HuH-7.5 (cell line): ENCODE data around the gene PFKL.

ENCODE experiments used
- DNase-seq: peaks from one replicate; pipeline ENCODE4 v3.0.0; 2011; ENCODE audit warnings: low spot score

PFKL gene

DNA sequence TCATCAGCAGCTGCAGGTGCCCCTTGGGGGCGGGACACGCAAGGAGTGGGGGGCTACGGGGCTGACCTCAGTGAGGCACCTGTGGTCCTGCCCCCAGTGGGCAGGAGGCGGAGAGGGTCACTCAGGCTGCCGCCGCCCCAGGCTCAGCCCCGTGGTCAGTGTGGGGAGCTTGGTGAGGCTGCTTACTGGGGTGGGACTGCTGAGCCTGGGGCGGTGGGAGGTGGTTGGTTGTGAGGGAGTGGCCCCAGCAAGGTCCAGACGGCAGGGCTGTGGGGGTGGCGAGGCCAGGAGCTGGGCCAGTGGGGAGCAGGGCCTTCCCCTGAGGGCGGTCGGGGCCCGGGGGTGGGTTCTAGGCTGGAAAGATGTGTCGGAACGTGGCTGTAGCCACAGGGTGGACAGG, 14.3 kb downstream of the PFKL start:
- no peak for DNase-seq

DNA sequence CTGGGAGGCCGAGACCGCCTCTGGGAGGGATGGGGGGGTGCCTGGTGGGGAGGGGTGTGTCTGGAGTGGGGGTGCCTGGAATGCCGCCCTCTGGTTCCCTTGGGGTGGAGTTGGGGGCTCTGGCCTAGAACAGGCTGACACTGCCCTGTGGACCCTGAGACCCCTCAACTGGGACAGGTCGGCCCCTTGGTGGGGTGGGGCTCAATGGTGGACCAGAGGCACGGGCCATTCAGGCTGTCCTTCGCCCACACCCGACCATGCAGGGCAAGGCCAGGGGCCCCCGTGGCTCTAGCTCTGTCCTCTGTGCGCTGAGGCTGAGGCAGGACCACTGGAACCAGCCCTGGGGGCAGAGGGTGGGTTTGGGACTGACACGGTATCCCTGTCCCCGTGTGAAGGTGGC, 14.7 kb downstream of the PFKL start:
- DNase-seq: no peak

DNA sequence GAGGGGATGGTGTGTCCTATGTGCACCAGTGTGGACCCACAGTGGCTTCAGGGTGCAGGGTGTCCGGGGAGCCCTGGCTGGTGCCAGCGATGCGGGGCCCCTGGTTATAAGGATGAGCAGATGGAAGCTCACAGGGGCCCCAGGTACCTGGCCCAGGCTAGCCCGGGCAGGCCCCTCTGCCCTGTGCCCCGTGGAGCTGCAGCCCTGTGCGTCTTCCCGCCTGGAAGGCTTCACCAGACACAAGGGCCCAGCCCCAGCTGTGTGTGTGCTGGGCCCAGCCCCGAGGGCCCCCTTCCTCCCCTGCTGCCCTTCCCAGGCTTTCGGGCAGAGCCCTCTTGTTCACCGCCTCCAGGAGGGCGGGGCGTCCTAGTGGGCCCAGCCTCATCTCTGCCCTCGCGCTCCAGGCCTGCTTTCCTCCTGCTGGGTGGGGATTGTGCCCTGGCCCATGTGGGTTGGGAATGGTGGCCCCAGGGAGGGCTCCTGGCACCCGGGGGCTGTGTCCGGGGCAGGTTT, 15.9 kb downstream of the PFKL start:
- DNase-seq: no peak

- no peak for DNase-seq
Observed at GRCh38 chr21:44316277-44316900, 16.5 kb downstream of the PFKL start.

DNA sequence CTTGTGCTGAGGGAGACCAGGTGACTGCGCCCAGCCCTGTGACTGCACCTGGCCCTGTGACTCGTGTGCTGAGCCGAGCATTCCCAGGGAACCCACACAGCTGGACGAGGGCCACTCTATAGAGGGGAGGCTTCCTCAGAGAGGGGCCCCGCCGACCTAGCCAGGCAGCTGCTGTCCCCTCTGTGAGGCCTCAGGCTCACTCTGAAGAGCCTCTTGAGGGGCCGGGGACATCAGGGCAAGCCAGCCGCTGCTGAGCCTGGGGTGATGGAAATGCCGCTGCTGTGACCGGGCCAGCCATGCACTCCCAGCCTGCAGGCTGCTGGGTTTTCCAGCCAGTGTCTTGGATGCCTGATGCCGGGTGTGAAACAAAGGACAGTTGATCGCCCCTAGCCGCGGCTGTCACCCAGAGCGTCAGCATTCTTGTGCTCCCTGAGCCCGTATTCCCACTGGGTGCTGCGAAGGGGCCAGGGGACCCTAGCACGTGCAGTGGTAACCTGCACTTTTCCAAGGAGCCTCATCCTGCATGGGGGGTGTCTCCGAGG, 17.5 kb downstream of the PFKL start:
- no peak for DNase-seq

DNA sequence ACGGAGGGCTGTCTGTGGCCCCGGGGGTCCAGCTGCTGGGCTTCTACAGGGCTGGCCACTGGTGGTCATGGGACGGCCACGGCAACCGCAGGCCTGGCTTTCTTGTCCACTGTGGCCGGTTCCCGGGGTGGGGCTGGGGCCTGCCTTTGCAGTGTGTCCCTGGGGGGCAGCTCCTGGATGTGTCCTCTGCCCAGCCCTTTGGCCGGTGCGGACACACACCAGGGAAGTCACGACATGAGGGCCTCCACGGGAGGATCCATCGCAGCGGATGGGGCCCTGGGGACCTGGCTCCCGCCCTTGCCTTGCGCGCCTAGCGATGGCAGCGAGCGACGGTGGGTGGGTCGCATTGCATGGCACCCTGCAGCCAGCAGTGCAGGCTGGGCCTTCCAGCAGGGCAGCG, 18.0 kb downstream of the PFKL start:
- no peak for DNase-seq

DNA sequence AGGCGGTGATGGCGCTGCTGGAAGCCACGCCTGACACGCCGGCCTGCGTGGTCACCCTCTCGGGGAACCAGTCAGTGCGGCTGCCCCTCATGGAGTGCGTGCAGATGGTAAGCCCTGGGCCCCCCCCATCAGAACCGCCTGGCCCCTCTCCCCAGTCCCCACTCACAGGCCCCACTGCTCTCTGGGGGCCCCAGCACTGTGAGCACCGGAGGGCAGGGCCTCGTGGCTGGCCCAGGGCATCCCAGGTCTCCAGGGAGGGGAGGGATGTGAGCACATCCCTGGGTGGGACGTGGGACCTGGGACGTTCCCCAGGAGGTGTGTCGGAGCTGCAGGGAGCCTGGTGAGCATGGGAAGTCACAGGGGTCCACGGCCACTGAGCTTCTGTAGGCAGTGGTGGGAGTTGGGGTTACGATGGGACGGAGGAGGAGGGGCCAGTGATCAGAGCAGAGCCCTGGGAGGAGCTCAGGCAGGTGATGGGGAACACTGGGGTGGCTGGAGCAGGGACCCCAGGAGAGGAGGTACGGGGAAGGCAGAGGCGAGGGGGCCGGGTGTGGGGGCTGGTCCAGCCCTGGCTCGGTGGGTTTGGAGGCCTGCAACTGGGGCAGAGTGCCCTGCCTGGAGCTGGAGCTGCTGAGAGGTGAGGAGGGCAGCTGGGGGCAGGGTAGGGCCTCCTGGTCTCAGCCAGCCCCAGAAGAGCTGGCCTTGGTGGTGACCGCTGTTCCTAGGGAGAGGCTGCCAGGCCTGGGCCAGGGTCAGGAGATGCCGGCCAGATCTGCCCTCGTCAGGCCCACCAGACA, 18.8 kb downstream of the PFKL start:
- no peak for DNase-seq

GRCh38 chr21:44319407-44320065, 19.7 kb downstream of the PFKL start:
- DNase-seq: no peak

- DNase-seq: no peak
Observed at GRCh38 chr21:44320847-44321246, 21.0 kb downstream of the PFKL start.

DNA sequence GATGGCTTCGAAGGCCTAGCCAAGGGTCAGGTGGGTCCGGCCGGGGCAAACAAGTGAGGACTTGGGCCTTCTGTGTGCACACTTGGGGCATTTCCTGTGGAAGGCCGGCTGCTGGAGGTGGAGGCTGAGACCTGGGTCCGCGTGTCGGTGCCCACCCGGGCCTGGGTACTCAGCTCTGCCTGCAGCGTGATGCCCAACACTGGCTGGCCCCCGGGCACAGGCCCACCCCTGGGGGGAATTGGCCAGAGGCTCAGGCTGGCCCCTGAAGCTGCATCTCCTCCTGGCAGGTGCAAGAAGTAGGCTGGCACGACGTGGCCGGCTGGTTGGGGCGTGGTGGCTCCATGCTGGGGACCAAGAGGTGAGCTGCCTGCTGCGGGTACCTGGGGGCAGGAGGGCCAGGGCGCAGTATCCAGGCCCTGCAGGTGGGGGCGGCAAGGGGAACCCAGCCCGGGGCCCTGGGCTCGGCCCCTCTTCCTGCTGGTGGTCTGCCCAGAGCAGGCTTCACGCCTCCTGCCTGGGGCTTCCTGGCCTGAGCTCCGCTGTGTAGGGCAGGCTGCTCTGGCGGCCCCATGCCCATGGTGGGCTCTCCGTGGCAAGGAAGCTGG, 22.1 kb downstream of the PFKL start:
- DNase-seq: no peak

GRCh38 chr21:44322621-44323325, 22.9 kb downstream of the PFKL start:
- DNase-seq: no peak

DNA sequence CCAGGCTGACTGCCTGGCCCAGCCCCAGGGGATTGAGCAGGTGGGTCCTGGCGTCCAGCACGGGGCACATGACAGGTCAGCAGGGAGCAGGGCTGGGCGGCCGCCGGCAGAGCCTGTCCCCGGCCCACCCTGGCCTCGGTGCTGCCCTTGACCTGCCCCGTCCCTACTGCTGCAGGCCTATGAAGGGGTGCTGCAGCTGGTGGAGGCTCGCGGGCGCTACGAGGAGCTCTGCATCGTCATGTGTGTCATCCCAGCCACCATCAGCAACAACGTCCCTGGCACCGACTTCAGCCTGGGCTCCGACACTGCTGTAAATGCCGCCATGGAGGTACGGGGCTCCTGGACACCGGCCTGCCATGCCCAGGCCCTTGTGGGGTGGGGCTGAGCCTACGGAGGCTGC, 23.7 kb downstream of the PFKL start:
- DNase-seq: no peak

DNA sequence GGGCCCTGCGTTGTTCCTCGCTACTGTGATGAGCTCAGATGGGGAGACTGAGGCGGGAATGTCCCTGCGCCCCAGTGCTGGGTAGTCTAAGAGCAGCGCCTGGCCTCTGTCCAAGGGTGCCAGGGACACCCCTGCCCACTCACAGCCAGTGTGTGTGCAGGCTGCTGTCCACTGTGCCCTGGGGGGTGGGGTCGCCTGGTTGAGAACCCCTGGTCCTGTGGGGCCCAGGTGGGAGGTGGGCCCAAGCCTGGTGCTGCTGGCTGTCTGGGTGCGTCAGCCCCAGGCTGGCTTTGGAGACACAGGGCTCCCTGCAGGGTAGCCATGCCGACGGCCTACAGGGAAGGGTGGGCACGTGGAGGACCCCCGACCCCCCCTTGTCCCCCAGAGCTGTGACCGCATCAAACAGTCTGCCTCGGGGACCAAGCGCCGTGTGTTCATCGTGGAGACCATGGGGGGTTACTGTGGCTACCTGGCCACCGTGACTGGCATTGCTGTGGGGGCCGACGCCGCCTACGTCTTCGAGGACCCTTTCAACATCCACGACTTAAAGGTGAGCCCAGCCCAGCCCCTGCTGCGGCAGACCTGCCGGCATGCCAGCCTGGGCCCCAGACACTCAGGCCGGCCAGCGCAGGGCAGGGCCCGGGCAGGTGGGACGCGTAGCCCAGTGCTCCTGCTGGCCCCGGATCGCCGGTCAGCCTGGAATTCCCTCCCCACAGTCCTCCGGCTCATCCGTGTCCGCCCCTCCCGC, 24.4 kb downstream of the PFKL start:
- no peak for DNase-seq

DNA sequence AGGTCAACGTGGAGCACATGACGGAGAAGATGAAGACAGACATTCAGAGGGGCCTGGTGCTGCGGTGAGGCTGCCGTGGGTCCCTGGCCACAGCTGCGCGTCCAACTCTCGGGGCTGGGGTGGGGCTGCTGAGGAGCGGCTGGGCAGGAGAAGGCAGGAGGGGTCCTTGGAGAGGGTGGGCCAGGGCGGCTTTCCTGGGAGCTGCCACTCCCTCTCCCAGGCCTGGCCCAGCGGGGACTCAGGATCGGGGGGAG, 24.9 kb downstream of the PFKL start:
- no peak for DNase-seq

DNA sequence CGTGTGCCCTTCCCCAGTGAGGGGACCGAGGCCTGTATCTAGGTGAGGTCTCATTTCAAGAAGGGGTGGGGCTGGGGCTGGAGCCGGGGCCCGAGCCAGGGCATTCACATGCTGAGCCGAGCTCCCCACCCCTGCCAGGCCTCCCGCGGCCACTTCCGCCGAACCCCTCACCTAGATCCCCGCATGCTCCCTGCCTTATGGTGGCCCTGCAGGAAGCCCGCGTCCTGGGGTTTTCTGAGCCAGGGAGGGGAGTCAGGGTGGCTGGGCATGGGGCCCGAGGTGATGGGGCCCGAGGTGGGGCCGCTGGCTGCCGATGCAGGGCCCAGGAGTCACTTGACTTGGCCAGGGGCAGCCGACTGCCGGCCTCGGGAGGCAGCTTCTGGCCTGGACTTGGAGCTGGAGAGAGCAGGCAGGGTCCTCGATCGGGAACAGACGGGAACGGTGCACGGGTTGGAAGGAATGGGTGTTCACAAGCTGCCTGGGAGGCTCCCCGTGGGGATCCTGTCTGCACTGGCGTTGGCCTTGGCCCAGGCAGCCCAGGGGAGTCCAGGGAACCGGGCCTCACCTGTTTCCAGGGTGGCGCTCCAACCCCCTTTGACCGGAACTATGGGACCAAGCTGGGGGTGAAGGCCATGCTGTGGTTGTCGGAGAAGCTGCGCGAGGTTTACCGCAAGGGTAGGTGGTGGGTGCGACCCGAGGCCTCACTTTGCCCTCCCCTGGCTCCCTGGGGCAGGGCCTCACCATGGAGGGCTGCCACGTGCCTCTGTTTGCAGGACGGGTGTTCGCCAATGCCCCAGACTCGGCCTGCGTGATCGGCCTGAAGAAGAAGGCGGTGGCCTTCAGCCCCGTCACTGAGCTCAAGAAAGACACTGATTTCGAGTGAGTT, 25.8 kb downstream of the PFKL start:
- DNase-seq: no peak

DNA sequence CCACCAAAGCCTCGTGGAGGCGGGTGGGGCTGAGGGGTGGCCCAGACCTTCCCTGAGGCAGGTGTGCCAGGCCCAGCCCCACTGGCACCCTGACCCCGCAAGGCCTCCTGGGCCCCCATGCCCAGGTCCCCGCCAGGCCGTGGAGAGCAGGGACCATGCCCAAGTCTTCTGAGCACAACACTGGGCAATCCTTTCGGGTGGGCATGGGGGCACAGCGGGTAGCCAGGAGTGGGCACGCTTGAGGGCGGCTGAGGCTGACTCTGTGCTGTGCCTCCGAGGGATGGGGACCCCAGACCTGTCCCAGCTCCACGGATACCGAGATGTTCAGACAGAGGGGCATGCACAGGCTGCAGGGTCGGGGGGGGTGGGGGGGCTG, 26.4 kb downstream of the PFKL start:
- DNase-seq: no peak

DNA sequence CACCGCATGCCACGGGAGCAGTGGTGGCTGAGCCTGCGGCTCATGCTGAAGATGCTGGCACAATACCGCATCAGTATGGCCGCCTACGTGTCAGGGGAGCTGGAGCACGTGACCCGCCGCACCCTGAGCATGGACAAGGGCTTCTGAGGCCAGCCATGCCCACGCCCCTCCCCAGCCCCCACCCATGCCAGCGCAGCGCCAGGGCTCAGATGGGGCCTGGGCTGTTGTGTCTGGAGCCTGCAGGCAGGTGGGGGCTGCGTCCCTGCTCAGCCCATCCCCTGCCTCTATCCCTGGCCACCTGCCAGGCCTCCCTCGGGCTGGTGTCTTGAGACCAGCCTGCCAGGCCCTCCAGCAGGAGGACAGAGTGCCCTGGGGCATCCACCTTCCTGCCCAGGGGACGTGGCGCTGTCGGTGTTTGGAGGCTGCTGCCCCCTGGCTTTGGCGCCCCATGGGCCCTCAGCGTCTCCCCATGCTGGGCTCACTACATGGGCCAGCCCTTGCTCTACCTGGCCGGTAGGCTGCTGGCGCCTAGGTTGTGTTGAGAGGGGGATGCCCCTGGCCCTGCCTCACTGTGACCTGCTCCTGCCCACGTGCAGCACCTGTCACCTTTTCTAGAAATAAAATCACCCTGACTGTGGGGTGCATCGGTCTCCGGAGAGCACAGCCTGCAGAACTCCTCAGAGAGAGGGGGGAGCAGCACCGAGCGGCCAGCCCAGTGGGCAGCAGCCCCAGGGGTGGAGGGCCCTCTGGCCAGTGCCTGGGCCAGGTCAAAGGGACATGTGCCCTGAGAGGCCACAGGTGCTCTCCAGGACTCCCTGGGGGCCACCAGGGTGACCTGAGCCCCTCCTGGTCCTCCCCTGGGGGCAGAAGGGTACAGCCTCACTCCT, 27.1 kb downstream of the PFKL start:
- no peak for DNase-seq

DNA sequence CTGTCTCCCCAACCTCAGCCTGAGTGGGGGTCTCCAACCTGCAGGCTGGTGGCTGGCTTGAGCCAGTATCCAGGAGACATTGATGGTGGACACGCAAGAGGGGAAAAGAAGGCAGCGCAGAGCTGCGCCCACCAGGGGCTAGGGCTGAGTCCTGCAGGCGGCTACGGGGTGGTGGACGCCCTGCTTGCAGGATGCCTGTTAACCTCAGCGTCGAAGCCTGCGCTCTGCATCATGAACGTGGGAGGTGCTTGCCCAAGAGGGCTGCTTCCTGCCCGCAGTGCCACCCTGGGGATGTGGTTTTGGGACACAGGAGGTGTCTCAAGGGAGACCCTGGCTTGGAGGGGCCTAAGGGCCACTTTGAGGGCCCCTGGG, 27.7 kb downstream of the PFKL start:
- no peak for DNase-seq

DNA sequence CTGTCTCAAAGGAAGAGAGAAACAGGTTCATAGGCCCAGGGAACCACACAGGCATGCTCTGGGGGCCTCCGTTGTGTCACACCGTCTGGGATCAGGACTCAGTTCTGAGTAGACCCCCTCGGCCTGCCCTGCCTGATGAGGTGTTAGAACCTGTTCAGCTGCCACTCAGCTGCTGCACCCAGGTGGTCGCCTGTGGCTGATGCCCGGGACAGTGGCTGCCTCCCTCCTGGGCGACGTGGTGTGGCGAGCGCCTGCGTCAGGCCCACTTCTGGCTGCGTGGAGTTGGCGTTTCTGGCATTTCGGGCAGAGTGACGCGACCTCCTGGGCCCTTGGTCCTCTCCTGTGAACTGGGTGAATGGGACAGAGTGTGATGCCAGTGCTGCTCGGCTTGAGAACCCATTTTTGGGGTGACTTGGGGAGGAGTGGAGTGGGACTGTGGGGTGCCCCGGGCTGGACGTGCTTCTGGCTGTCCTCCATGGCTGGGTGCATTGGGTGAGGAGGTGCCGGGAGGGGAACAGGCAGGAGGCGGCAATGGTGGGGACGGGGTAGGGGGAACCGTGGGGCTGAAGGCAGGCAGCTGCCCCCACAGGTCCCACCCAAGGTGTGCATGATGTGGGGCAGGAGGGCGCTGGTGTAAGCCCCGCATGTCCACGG, 28.5 kb downstream of the PFKL start:
- no peak for DNase-seq
